Medulla oblongata (tissue), 1 donor: ENCODE measurements around the gene PAN2.
"Not testable (repeated sequence)": the region's sequence is repeated elsewhere in the genome, so short reads cannot be mapped to it uniquely, and the experiment has no call there.

Source experiments
- DNase-seq: peaks from one replicate; pipeline ENCODE4 v3.0.0-alpha.2; 2015; ENCODE audit errors: extremely low spot score

Gene PAN2

DNA sequence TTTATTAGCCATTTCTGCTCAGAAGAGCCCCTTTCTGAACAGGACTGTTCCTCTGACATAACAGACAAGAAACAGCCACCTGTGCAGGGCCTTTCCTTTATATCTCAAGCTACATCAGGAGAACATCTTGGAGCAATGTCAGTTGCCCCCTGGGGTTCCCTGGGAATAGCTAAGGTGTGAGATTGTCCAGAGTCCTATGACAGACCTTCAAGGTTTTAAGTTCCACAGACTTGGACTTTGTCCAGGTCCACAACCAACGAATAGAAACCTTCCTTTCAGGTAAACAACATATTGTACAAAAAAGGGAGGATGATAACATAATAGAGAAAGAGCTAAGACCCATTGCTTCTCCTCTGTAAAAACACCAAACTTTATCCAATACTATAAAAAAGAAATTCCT, 7.8 kb upstream of the PAN2 start:
- DNase-seq: no peak

- DNase-seq: no peak
These were observed 5.3 kb upstream of the PAN2 start for GRCh38 chr12:56339158-56339422.

DNA sequence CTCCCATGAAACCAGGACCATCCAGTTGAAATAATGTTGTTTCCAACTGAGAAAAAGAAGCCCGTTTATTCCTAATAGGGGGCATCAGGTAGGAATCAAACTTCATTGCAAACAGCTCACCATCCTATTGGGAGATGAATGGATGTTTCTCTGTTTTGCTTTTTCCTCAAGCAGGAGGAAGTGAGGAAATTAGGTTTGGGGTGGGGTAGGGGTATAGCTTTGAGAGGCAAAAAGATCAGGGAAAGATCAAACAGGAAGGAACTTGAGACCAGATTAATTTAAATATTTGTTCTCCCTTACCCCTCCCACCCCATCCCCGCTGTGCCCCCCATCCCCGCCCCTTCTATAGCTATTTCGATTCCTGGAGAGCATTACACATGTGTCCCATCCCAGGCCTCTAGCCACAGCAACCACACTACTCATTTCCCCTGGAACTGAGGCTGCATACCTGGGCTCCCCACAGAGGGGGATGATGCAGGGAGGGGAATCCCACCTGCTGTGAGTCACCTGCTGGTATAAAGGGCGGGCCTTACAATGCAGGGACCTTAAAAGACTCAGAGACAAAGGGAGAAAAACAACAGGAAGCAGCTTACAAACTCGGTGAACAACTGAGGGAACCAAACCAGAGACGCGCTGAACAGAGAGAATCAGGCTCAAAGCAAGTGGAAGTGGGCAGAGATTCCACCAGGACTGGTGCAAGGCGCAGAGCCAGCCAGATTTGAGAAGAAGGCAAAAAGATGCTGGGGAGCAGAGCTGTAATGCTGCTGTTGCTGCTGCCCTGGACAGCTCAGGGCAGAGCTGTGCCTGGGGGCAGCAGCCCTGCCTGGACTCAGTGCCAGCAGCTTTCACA, 4.7 kb upstream of the PAN2 start, which contains the start of gene IL23A:
IL23A (plus strand) TSS at position 577 of the 850 bp plus-strand sequence; CDS start at position 738, 161 bp downstream.
- no peak for DNase-seq

GRCh38 chr12:56337753-56338251, 4.0 kb upstream of the PAN2 start:
- no peak for DNase-seq

DNA sequence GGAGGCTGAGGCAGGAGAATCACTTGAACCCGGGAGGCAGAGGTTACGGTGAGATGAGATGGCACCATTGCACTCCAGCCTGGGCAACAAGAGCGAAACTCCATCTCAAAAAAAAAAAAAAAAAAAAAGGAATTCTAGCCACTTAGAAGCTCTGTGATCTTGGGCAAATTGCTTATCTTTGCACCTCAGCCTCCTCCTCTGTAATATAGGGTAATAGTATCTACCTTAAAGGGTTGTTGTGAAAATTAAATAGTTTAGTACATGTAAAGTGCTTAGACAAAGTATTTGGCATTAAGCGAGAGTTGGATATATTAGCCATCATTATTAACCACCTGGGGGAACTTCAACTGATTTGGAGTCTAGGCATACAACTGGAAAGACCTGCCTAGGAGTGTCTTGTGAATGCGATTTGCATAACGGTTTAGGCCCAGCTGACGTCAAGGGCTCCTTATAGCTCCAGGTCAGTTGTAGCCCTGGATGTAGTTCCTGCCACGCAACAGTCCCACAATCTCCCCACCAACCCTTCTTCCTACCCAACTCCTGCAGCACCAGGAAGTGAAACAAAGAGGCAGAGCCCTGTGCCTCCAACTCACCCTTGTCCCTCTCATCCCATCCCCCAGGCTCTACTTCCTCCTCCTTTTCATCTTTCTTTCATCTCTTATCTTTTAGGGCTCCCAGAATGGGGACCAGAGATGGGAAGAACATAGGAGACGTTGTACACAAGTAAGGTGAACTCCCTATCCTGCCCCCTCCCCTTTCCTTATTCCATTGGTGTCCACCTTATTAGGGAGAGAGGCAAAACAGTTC, 2.8 kb upstream of the PAN2 start:
- peak; percentile 68 for DNase-seq

- not testable (repeated sequence) for DNase-seq
These were observed 1.7 kb upstream of the PAN2 start for GRCh38 chr12:56335527-56335926.

DNA sequence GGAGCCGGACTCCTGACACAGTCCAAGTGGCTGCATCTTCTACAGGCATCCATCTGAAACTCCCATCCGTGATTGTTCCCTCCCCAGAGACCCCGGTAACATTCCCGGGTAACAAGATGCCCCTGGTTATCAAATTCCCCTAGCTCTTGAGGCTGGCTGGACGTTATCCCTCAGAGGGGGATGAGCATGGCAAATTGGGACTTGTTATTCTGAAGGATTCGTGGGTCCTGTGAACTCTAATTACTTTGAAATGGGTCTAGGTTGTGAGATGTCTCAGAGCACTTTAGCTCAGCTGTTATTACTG, 642 bp upstream of the PAN2 start:
- no peak for DNase-seq

GRCh38 chr12:56333197-56333678, 562 bp downstream of the PAN2 start:
- no peak for DNase-seq

DNA sequence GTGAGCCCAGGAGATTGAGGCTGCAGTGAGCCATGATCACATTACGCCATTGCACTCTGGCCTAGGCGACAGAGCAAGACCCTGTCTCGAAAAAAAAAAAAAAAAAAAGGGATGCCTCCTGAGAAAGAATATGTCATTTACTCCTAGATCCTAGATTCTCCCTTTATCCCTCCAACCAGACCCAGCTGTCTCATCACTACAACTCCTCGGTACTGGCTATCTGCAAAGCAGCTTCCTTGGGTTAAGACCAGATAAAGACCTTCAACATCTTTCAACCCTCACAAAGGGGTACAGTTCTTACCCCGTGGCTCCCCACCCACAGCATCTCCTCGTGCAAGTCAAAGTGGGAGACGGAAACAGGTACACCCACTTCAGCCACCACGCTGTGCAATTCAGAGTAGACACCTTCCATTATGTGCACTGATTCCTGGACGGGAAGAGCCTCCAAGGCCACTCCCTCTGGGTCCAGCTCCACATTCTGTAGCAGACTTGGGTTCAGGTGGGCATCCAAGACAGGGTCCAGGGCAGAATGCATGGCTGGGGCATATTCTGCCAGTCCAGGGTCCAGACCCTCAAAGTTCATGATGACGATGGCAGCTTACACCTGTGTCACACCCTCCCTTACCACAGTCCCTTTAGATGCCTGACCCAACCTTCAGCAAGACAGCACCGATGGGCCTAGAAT, 1.1 kb downstream of the PAN2 start:
- DNase-seq: no peak

DNA sequence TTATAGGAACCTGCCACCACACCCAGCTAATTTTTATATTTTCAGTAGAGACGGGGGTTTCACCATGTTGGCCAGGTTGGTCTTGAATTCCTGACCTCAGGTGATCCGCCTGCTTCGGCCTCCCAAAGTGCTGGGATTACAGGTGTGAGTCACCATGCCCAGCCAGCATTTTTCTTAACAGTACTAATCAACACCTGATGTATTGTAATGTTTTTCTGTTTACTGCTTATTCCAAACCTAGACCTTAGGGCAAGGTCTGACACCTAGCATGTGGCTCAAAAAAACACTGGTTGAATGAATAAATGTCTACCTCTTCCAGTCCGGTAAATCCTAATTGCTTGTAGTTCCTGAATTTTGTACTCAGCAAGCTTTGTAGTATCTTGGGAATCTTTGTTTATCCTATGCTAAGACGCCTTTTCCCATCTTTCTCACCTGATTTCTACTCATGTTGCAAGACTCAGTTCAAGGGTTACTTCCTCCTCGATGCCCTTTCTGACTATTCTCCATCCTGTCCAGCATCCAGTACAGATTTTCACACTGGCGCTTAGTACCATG, 2.8 kb downstream of the PAN2 start:
- DNase-seq: no peak

GRCh38 chr12:56326533-56326932, 7.3 kb downstream of the PAN2 start:
- no peak for DNase-seq

DNA sequence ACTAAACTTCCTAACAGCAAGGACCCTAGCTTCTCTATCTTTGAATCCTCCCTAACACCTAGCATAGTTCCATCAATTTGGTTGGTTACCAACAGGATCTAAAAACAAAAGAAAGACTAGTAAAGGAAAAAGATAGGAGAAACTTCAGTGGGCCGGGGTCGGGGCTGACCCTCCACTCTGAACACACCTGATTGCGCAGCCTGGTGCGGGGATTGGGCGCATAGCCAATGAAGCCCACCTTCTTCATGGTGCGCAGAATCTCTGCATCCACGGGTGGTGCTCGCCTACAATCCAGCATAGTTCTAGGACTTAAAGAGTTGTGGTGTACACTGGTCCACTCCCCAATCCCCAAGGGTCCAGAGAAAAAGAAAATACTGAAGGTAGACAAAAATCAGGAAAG, 7.7 kb downstream of the PAN2 start:
- DNase-seq: no peak

GRCh38 chr12:56324206-56324605, 9.6 kb downstream of the PAN2 start:
- DNase-seq: no peak

- DNase-seq: not testable (repeated sequence)
These were observed 12.2 kb downstream of the PAN2 start for GRCh38 chr12:56321610-56322009.

GRCh38 chr12:56321027-56321426, 12.8 kb downstream of the PAN2 start:
- no peak for DNase-seq

DNA sequence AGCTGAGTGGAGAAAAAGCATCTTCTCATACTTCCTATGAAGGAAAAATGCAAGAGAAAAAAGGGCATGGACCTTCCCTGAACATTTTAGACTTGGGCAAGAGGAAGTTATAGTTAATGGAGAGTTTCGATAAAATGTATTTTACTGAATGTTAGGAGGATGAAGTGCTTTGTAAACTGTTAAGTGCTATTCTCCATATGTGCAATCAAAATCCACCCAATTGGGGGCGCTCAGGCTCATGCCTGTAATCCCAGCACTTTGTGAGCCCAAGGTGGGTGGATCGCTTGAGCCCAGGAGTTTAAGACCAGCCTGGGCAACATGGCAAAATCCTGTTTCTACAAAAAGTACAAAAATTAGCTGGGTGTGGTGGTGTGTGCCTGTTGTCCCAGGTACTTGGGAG, 16.1 kb downstream of the PAN2 start:
- DNase-seq: no peak

GRCh38 chr12:56315622-56316473, 18.0 kb downstream of the PAN2 start, which contains the start of gene CNPY2:
CNPY2 (minus strand) TSS chr12:56315988; CDS start chr12:56315217, 771 bp downstream.
- DNase-seq: peak; percentile 97

DNA sequence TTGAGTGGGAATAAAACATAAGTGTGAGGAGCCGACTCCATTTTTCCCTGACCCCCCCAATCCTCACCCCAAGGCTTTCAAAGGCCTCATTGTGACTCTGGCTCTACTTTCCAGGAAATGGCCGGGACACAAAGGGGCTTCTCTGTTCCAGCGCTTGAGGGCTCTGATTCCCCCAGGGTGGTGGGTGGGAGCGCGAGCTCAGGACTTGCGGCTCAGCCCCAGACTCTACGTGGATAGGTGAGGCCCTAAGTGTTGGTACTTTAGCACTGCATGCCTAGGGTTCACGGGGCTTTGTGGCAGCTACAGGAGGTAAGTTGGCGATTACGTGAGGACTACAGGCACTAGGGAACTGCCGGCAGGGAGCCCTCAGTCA, 18.6 kb downstream of the PAN2 start:
- DNase-seq: peak; percentile 87

DNA sequence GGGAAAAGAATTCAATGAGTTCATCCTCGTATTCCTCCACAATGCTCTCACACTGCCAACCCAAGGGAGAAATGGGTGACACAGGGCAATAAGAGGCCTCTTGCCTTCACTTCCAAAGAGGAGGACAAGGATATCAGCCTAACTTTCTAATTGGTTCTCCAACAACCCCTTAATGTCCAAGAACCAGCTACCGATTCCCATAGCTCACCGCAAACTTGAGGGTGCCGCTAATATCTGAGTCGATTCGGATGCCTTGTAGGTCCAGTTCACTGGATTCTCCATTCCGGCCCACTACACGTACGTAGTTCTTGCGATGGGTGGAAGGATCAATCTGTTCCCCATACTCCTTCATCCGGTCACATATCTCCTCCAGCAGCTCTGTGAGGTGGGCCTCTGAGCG, 22.8 kb downstream of the PAN2 start:
- no peak for DNase-seq

GRCh38 chr12:56308714-56309113, 25.1 kb downstream of the PAN2 start:
- DNase-seq: no peak
